A549 (cell line): ENCODE results near the gene TPO. TPM values are rescaled to one million over a fixed set of nuclear protein-coding genes. Genes with fewer than 3 reads are reported as not detected.
A peak's percentile ranks its signal among the peaks of the same experiment; 100 is the strongest.

ENCODE experiments used
- ATAC-seq, 2 experiments: fragments of 200-7000 bp in 1 of 2; fragments of >200 bp in 1 of 2; cut with Nextera tagmentation in 1 of 2; cut with Tn5 transposase in 1 of 2; 3 replicates each; pipeline versions ENCODE4 v1.8.0 to v1.9.1; 2018 to 2020; ENCODE audit warnings: mild to moderate bottlenecking in 1 of 2, moderate library complexity in 1 of 2
- CTCF ChIA-PET: fragments of 300-600 bp; sonication (Branson Sonifier 250); formaldehyde crosslinking; extraction: SDS; loops from one replicate; lab custom pipeline; 2021; ENCODE audit warnings: antibody characterized with exemption, inconsistent platforms; lab: Yijun Ruan, JAX
- POLR2A ChIA-PET: fragments of 350-600 bp; formaldehyde crosslinking; extraction: SDS; loops from one replicate; lab custom pipeline; 2021; ENCODE audit warnings: antibody characterized with exemption, inconsistent platforms; lab: Yijun Ruan, JAX
- DNase-seq, 2 experiments: peaks; one replicate each; pipeline versions ENCODE4 v3.0.0 to v3.0.0-alpha.2; 2011 to 2016; ENCODE audit warnings: low read depth in 1 of 2, low spot score in 1 of 2
- FAIRE-seq: peaks from 2 replicates; lab custom pipeline; 2011; peaks lifted over from hg19 to GRCh38; lab: Jason Lieb, UNC
- H3K27ac ChIP-seq, 2 experiments: fragments of >200 bp; sonication (Bioruptor Twin); formaldehyde crosslinking; 3 replicates each; pipeline ENCODE4 v1.5.1; 2016 to 2017
- H3K4me1 ChIP-seq: fragments of >200 bp; sonication (Bioruptor Twin); formaldehyde crosslinking; 3 replicates; pipeline ENCODE4 v1.6.1; 2016
- H3K4me2 ChIP-seq: fragments of >200 bp; sonication (Bioruptor Twin); formaldehyde crosslinking; 3 replicates; pipeline ENCODE4 v1.6.1; 2016
- H3K4me3 ChIP-seq: fragments of >200 bp; sonication (Bioruptor Twin); formaldehyde crosslinking; 3 replicates; pipeline ENCODE4 v1.5.1; 2016
- H3K9me3 ChIP-seq: fragments of >200 bp; sonication (Bioruptor Twin); formaldehyde crosslinking; 3 replicates; pipeline ENCODE4 v1.6.1; 2016
- BHLHE40 ChIP-seq: IDR thresholded peaks from 2 replicates; pipeline ENCODE4 v1.6.1; 2012; ENCODE audit warnings: low read depth, low read length, inconsistent platforms
- E2F6 ChIP-seq: IDR thresholded peaks from 2 replicates; pipeline ENCODE4 v1.6.1; 2012; ENCODE audit warnings: low read depth, borderline replicate concordance
- EHF ChIP-seq: fragments of 250-450 bp; sonication (Bioruptor Pico); IDR thresholded peaks from 2 replicates; pipeline ENCODE4 v1.5.0; 2020; ENCODE audit warnings: mild to moderate bottlenecking
- EP300 ChIP-seq, 2 experiments: fragments of >200 bp; sonication (Bioruptor Twin); formaldehyde crosslinking; IDR thresholded peaks; 2 replicates in 1 of 2; 3 replicates in 1 of 2; pipeline ENCODE4 v1.6.1; 2016 to 2017
- ESRRA ChIP-seq: fragments of 150-350 bp; IDR thresholded peaks from 2 replicates; pipeline ENCODE4 v1.6.1; 2014; ENCODE audit warnings: mild to moderate bottlenecking, low read length, borderline replicate concordance
- HDAC2 ChIP-seq: fragments of 200-600 bp; sonication (generic); IDR thresholded peaks from 2 replicates; pipeline ENCODE4 v1.6.1; 2016
- HES2 ChIP-seq: fragments of >200 bp; sonication (Bioruptor Twin); formaldehyde crosslinking; IDR thresholded peaks from 2 replicates; pipeline ENCODE4 v1.6.1; 2016
- HOXB13 ChIP-seq: fragments of 250-450 bp; sonication (Bioruptor Pico); IDR thresholded peaks from 2 replicates; pipeline ENCODE4 v1.5.0; 2020; ENCODE audit warnings: low read depth, mild to moderate bottlenecking, moderate library complexity
- HOXB5 ChIP-seq: fragments of 250-450 bp; sonication (Bioruptor Pico); IDR thresholded peaks from 2 replicates; pipeline ENCODE4 v1.5.0; 2020; ENCODE audit warnings: mild to moderate bottlenecking, moderate library complexity
- JUNB ChIP-seq: fragments of >200 bp; sonication (Bioruptor Twin); formaldehyde crosslinking; IDR thresholded peaks from 2 replicates; pipeline ENCODE4 v1.6.1; 2016
- MAFK ChIP-seq: fragments of 450-650 bp; IDR thresholded peaks from 2 replicates; pipeline ENCODE4 v1.6.1; 2014; ENCODE audit not compliant: partially characterized antibody
- MAZ ChIP-seq: fragments of 150-350 bp; IDR thresholded peaks from 2 replicates; pipeline ENCODE4 v1.6.1; 2014; ENCODE audit warnings: antibody characterized with exemption, low read depth, low read length, borderline replicate concordance
- NFE2L2 ChIP-seq: fragments of 150-350 bp; conservative IDR thresholded peaks from 2 replicates; pipeline ENCODE4 v1.6.1; 2014; ENCODE audit warnings: low read length
- NR3C1 ChIP-seq: fragments of >200 bp; sonication (Bioruptor Twin); formaldehyde crosslinking; IDR thresholded peaks from 3 replicates; pipeline ENCODE4 v1.6.1; 2017
- PBX3 ChIP-seq: IDR thresholded peaks from 2 replicates; pipeline ENCODE4 v1.6.1; 2012
- PHF8 ChIP-seq: fragments of 200-600 bp; sonication (generic); IDR thresholded peaks from 2 replicates; pipeline ENCODE4 v1.6.1; 2016; ENCODE audit warnings: low read depth, mild to moderate bottlenecking, antibody characterized with exemption, moderate library complexity, borderline replicate concordance
- SREBF2 ChIP-seq: fragments of 450-650 bp; IDR thresholded peaks from 2 replicates; pipeline ENCODE4 v1.6.1; 2014; ENCODE audit warnings: mild to moderate bottlenecking, moderate library complexity
- TP53 ChIP-seq: fragments of 250-450 bp; sonication (Bioruptor Pico); IDR thresholded peaks from 2 replicates; pipeline ENCODE4 v1.5.0; 2021; ENCODE audit warnings: mild to moderate bottlenecking, moderate library complexity
- ZC3H11A ChIP-seq: fragments of 450-650 bp; IDR thresholded peaks from 2 replicates; pipeline ENCODE4 v1.6.1; 2014; ENCODE audit warnings: antibody characterized with exemption, mild to moderate bottlenecking
- ZNF302 ChIP-seq: fragments of 250-450 bp; sonication (Bioruptor Pico); IDR thresholded peaks from 2 replicates; pipeline ENCODE4 v1.9.0; 2021; ENCODE audit warnings: inconsistent platforms, mild to moderate bottlenecking, moderate library complexity
- WGBS: methylation state at CpG from one replicate; pipeline ENCODE4 v1.1.6; 2017; ENCODE audit errors: missing lambda C conversion rate; 5-methylcytosine and 5-hydroxymethylcytosine counted together
- polyA plus RNA-seq, 4 experiments: library from polyadenylated mRNA; depleted of rRNA in 3 of 4; stranded (reverse); fragments of >200 nt; fragmentation: RNase III in 1 of 4; extraction: RNeasy Plus Mini Kit Qiagen cat#74134 plus additional on column Dnase treatment in 1 of 4; gene quantifications; 2 replicates in 3 of 4; 3 replicates in 1 of 4; pipeline ENCODE4 v1.2.3, GENCODE V29; 2011 to 2017
- TF ChIP-seq, protein P1 (sequence below): fragments of 250-450 bp; sonication (Bioruptor Pico); IDR thresholded peaks from 2 replicates; pipeline ENCODE4 v1.5.0; 2020; ENCODE audit warnings: low read depth, mild to moderate bottlenecking, moderate library complexity
- TF ChIP-seq, protein P2 (sequence below): fragments of 150-350 bp; IDR thresholded peaks from 2 replicates; pipeline ENCODE4 v1.6.1; 2014; ENCODE audit warnings: low read depth, mild to moderate bottlenecking, low read length
- TF ChIP-seq, protein P3 (sequence below): IDR thresholded peaks from 2 replicates; pipeline ENCODE4 v1.6.1; 2012
- TF ChIP-seq, protein P4 (sequence below): fragments of 250-450 bp; sonication (Bioruptor Pico); IDR thresholded peaks from 2 replicates; pipeline ENCODE4 v1.5.0; 2021; ENCODE audit warnings: mild to moderate bottlenecking, moderate library complexity, borderline replicate concordance
- TF ChIP-seq, protein P5 (sequence below): fragments of >200 bp; sonication (Bioruptor Twin); formaldehyde crosslinking; IDR thresholded peaks from 3 replicates; pipeline ENCODE4 v1.5.1; 2016

Gene TPO
- polyA plus RNA-seq, 2 of the 4 experiments (the other 2 are of a cell fraction): 0.05 TPM; not detected in 1

DNA sequence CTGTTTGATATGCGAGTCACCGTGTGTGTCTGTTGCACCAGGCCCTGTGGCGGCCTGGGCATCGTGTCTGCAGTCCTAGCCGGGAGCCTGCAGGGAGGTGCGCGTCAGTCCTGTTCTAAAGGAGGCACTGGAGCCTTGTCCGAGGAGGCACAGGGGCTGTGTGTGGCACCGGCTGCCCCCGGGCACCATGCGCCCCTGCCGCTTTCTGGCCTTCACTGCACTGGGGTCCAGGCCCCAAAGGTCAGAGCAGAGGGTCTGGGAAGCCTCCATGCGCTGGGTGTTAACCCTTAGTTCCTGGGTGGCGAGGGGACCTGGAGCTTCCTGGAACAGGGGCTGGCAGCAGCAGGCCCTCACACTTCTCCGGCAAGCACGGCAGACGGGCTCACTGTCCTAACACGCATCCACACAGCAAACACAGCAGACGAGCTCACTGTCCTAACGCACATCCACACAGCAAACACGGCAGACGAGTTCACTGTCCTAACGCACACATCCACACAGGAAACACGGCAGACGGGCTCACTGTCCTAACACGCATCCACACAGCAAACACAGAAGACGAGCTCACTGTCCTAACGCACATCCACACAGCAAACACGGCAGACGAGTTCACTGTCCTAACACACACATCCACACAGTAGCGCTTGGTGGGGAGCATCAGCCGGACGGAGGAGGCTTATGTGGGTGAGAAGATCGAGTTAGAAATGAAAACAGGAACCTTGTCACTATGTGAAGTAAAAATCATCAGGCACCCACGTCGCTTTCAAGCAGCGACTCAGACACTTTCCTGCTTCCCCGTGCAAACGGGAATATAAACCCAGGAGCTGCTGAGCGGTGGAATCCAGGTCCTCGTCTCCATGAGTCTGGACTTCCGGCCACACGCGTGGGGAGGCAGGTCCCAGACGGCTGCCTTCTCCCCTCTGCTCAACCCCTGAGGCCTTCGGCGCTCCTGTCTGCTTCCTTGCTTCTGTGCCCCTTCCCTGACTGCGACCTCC is 65.3 kb downstream of the TPO start:
- WGBS: 58% methylated on average over 42 of the region's 48 CpGs
- FAIRE-seq (no peak), ATAC-seq (no peak), DNase-seq (no peak)
- Histone ChIP-seq H3K27ac (no peak overlapping the region), H3K4me1 (no peaks in the 10 kb centered on the region), H3K4me3 (no peak overlapping the region), H3K9me3 (no peaks in the 10 kb centered on the region), H3K4me2 (no peak overlapping the region)
- TF ChIP-seq, protein P1, sequence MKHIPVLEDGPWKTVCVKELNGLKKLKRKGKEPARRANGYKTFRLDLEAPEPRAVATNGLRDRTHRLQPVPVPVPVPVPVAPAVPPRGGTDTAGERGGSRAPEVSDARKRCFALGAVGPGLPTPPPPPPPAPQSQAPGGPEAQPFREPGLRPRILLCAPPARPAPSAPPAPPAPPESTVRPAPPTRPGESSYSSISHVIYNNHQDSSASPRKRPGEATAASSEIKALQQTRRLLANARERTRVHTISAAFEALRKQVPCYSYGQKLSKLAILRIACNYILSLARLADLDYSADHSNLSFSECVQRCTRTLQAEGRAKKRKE: no peak
- TF ChIP-seq HOXB5 (CRISPR knock-in tag): no peak
- TF ChIP-seq, protein P2, sequence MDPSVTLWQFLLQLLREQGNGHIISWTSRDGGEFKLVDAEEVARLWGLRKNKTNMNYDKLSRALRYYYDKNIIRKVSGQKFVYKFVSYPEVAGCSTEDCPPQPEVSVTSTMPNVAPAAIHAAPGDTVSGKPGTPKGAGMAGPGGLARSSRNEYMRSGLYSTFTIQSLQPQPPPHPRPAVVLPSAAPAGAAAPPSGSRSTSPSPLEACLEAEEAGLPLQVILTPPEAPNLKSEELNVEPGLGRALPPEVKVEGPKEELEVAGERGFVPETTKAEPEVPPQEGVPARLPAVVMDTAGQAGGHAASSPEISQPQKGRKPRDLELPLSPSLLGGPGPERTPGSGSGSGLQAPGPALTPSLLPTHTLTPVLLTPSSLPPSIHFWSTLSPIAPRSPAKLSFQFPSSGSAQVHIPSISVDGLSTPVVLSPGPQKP: no peak
- TF ChIP-seq, protein P3, sequence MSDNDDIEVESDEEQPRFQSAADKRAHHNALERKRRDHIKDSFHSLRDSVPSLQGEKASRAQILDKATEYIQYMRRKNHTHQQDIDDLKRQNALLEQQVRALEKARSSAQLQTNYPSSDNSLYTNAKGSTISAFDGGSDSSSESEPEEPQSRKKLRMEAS: no peak
- TF ChIP-seq JUNB: no peak
- POLR2A ChIA-PET: no interaction called here
- CTCF ChIA-PET: no interaction called here

DNA sequence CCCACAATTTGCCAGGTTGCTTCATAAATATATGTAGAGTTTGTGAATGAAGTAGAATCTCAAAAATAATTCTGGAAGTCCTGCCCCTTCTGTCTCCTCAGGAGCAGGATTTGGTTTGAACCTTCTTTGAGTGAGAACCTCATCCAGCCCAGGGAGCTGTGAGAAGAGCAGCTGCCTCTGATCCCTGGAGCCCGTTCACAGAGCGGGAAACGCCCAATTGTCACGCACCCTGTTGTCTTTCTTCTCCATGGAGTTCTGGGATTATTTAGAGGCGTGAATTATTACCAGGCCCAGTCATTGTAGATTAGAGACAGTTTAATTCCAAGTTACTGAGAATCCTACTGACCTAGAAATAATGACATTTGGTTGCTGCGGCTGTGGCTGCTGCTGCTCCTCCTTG is 66.1 kb downstream of the TPO start:
- Histone ChIP-seq H3K27ac (no peak overlapping the region), H3K4me1 (no peaks in the 10 kb centered on the region), H3K4me2 (no peak overlapping the region), H3K4me3 (no peak overlapping the region), H3K9me3 (no peaks in the 10 kb centered on the region)
- DNase-seq (no peak), ATAC-seq (no peak), FAIRE-seq (no peak)
- POLR2A ChIA-PET: no interaction called here
- 40% methylated on average over 6 of the region's 6 CpGs for WGBS
- CTCF ChIA-PET: no interaction called here
- TF ChIP-seq PBX3: no peak
- no peak for TF ChIP-seq NFE2L2
- TF ChIP-seq EHF (CRISPR knock-in tag): no peak
- TF ChIP-seq PHF8: no peak
- TF ChIP-seq HES2: no peak
- TF ChIP-seq ESRRA: no peak
- no peak for TF ChIP-seq ZNF302 (CRISPR knock-in tag)
- no peak for TF ChIP-seq MAZ
- TF ChIP-seq ZC3H11A: no peak
- no peak for TF ChIP-seq HOXB13
- TF ChIP-seq HDAC2: no peak
- no peak for TF ChIP-seq E2F6

- FAIRE-seq (no peak), DNase-seq (no peak), ATAC-seq (peak; percentile 30 to 47; a peak in 4 of 6 replicates)
- Histone ChIP-seq H3K4me3 (no peak overlapping the region), H3K4me1 (no peaks in the 10 kb centered on the region), H3K9me3 (no peaks in the 10 kb centered on the region), H3K27ac (no peak overlapping the region), H3K4me2 (no peak overlapping the region)
- WGBS: 25% methylated on average over 13 of the region's 13 CpGs
- ChIA-PET CTCF (no interaction called here), POLR2A (no interaction called here)
- TF ChIP-seq, protein P4, sequence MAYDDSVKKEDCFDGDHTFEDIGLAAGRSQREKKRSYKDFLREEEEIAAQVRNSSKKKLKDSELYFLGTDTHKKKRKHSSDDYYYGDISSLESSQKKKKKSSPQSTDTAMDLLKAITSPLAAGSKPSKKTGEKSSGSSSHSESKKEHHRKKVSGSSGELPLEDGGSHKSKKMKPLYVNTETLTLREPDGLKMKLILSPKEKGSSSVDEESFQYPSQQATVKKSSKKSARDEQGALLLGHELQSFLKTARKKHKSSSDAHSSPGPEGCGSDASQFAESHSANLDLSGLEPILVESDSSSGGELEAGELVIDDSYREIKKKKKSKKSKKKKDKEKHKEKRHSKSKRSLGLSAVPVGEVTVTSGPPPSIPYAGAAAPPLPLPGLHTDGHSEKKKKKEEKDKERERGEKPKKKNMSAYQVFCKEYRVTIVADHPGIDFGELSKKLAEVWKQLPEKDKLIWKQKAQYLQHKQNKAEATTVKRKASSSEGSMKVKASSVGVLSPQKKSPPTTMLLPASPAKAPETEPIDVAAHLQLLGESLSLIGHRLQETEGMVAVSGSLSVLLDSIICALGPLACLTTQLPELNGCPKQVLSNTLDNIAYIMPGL (CRISPR knock-in tag): no peak
- TF ChIP-seq NR3C1 (no peak), SREBF2 (no peak), TP53 (CRISPR knock-in tag) (no peak), EP300 (IDR thresholded peaks at IDR 0.05) (no peak), MAFK (no peak), MAZ (no peak), BHLHE40 (no peak)
- TF ChIP-seq, protein P5, sequence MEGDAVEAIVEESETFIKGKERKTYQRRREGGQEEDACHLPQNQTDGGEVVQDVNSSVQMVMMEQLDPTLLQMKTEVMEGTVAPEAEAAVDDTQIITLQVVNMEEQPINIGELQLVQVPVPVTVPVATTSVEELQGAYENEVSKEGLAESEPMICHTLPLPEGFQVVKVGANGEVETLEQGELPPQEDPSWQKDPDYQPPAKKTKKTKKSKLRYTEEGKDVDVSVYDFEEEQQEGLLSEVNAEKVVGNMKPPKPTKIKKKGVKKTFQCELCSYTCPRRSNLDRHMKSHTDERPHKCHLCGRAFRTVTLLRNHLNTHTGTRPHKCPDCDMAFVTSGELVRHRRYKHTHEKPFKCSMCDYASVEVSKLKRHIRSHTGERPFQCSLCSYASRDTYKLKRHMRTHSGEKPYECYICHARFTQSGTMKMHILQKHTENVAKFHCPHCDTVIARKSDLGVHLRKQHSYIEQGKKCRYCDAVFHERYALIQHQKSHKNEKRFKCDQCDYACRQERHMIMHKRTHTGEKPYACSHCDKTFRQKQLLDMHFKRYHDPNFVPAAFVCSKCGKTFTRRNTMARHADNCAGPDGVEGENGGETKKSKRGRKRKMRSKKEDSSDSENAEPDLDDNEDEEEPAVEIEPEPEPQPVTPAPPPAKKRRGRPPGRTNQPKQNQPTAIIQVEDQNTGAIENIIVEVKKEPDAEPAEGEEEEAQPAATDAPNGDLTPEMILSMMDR: no peak
- TF ChIP-seq, protein P1: no peak
Observed at GRCh38 chr2:1480671-1481076, 67.4 kb downstream of the TPO start.
